ENCODE measurements around the gene GALC.
A peak's percentile ranks its signal among the peaks of the same experiment; 100 is the strongest.

The GALC gene

DNA sequence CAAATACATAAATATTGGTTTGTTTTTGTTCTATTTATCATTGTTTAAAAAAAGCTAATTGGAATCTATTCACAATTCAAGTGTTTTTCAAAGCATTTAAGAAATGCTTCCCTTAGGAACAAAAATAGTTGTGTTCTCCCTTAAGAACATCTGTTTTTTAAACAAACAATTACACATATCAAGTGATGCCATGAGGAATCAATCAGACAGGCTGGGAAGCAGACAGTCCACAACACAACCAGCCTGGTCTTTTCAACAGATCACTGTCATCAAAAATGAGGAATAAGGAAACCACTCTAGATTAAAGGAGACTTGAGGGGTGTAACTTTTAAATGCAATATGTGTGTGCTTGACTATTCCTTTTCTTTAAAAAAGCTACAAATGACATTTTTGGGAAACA lies 25.5 kb downstream of the GALC start:
- Histone ChIP-seq H3K9me3 (ENCODE audit: control insufficient read depth in 5 of 5, low read length in 5 of 5) (no peaks in the 10 kb centered on the region), H3K27ac (ENCODE audit: low read depth, low read length) (no peak overlapping the region), H3K36me3 (ENCODE audit: control insufficient read depth in 5 of 5, insufficient read depth in 5 of 5, low read length in 5 of 5) (peaks cover 13 to 44% (median 21%) of the 10 kb centered on the region in 5 donors), H3K4me1 (ENCODE audit: control insufficient read depth in 5 of 5, insufficient read depth in 5 of 5, low read length in 5 of 5) (no peaks in the 10 kb centered on the region), H3K27me3 (ENCODE audit: control insufficient read depth in 5 of 5, insufficient read depth in 4 of 5, low read length in 5 of 5) (no peaks in the 10 kb centered on the region), H3K4me3 (ENCODE audit: low read depth in 1 of 5, low read length in 5 of 5) (no peak overlapping the region), H3K9ac (ENCODE audit: low read length in 5 of 5) (no peak overlapping the region)

DNA sequence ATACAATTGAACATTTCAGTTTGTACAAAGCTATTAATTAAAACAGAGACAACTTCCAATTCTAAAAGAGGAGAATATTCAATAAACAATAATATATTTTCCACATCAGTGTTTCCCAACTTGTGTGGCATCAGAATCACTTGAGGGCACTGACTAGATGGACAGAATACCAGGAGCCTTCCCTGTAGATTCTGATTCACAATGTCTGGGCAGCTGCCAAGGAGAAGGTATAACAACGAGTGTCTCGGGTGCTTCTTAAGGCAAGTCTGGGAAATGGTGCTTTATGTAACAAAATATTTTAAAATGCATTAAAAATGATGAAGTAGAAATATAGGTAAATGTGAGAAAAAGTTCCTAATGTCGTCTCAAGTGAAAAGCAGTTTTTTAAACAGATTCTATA lies 26.2 kb downstream of the GALC start:
- no peaks in the 10 kb centered on the region for H3K27me3 ChIP-seq (ENCODE audit: control insufficient read depth in 5 of 5, insufficient read depth in 4 of 5, low read length in 5 of 5)
- no peaks in the 10 kb centered on the region for H3K4me1 ChIP-seq (ENCODE audit: control insufficient read depth in 5 of 5, insufficient read depth in 5 of 5, low read length in 5 of 5)
- peak overlapping the region in 1 of 5 donors; percentile 11 for H3K9ac ChIP-seq (ENCODE audit: low read length in 5 of 5)
- no peaks in the 10 kb centered on the region for H3K9me3 ChIP-seq (ENCODE audit: control insufficient read depth in 5 of 5, low read length in 5 of 5)
- H3K4me3 ChIP-seq (ENCODE audit: low read depth in 1 of 5, low read length in 5 of 5): no peak overlapping the region
- H3K36me3 ChIP-seq (ENCODE audit: control insufficient read depth in 5 of 5, insufficient read depth in 5 of 5, low read length in 5 of 5): peaks cover 20 to 40% (median 27%) of the 10 kb centered on the region in 5 donors
- H3K27ac ChIP-seq (ENCODE audit: low read depth, low read length): no peak overlapping the region

DNA sequence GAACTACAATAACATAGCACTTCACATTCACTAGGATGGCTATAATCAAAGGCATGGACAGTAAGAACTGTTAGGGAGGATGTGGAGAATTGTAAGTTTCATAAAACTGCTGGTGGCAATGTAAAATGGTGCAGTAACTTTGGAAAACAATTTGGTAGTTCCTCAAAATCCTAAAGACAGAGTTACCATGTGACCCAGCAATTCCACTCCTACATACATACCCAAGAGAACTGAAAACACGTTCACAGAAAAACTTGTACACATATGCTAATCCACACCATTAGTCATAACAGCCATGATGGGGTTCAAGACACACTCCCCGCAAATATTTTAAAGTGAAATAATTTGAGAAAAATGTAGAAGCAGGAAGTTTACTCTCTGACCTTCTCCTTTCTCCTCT lies 31.7 kb downstream of the GALC start:
- Histone ChIP-seq H3K36me3 (ENCODE audit: control insufficient read depth in 5 of 5, insufficient read depth in 5 of 5, low read length in 5 of 5) (peaks cover 21 to 44% (median 27%) of the 10 kb centered on the region in 5 donors), H3K4me3 (ENCODE audit: low read depth in 1 of 5, low read length in 5 of 5) (no peak overlapping the region), H3K4me1 (ENCODE audit: control insufficient read depth in 5 of 5, insufficient read depth in 5 of 5, low read length in 5 of 5) (peaks cover 0 to 3% (median 0%) of the 10 kb centered on the region in 5 donors), H3K9me3 (ENCODE audit: control insufficient read depth in 5 of 5, low read length in 5 of 5) (no peaks in the 10 kb centered on the region), H3K9ac (ENCODE audit: low read length in 5 of 5) (no peak overlapping the region), H3K27me3 (ENCODE audit: control insufficient read depth in 5 of 5, insufficient read depth in 4 of 5, low read length in 5 of 5) (no peaks in the 10 kb centered on the region), H3K27ac (ENCODE audit: low read depth, low read length) (no peak overlapping the region)

DNA sequence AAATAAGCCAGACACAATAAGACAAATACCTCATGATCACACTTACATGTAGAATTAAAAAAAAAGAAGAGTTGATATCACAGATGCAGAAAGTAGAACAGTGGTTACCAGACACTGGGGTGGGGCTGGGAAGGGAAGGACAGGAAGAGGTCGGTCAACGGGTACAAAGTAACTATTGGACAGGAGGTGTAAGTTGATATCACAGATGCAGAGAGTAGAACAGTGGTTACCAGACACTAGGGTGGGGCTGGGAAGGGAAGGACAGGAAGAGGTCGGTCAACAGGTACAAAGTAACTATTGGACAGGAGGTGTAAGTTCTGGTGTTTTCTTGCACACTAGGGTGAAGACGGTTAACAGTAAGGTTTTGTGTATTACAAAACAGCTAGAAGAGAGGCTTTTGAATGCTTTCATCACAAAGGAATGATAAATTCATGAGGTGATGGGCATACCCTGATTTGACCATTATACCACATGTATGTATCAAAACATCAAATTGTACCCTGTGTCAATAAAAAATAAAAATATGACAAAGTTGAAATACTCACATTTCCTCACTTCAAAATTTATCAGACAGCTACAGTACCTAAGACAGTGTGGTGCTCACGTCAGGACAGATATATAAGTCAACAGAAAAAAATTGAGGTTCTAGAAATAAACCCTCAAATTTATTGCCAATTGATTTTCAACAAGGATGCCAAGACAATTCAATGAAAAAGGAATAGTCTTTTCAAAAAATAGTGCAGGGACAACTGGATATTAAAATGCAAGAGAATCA lies 32.8 kb downstream of the GALC start:
- no peak overlapping the region for H3K4me3 ChIP-seq (ENCODE audit: low read depth in 1 of 5, low read length in 5 of 5)
- H3K9me3 ChIP-seq (ENCODE audit: control insufficient read depth in 5 of 5, low read length in 5 of 5): no peaks in the 10 kb centered on the region
- H3K9ac ChIP-seq (ENCODE audit: low read length in 5 of 5): no peak overlapping the region
- peaks cover 19 to 45% (median 29%) of the 10 kb centered on the region in 5 donors for H3K36me3 ChIP-seq (ENCODE audit: control insufficient read depth in 5 of 5, insufficient read depth in 5 of 5, low read length in 5 of 5)
- peaks cover 0 to 3% (median 0%) of the 10 kb centered on the region in 5 donors for H3K4me1 ChIP-seq (ENCODE audit: control insufficient read depth in 5 of 5, insufficient read depth in 5 of 5, low read length in 5 of 5)
- H3K27me3 ChIP-seq (ENCODE audit: control insufficient read depth in 5 of 5, insufficient read depth in 4 of 5, low read length in 5 of 5): no peaks in the 10 kb centered on the region
- no peak overlapping the region for H3K27ac ChIP-seq (ENCODE audit: low read depth, low read length)

DNA sequence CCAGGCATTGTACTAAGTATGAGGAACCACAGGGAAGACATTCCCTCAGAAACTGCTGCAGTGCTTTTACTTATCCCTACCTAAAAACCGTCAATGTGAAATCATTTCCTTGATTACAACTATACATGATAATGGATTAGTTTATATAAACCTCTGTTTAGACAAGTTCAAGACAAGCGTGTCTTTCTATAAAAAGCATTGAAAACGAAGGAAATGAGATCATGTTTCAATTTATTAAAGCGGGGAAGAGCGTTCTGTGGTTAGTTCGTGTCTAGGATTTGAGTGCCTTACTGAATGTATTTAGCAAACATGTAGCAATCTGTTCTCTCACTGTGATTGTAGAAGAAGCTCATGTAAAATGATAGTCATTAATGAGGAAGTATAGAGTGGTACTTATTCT lies 37.5 kb downstream of the GALC start:
- Histone ChIP-seq H3K4me1 (ENCODE audit: control insufficient read depth in 5 of 5, insufficient read depth in 5 of 5, low read length in 5 of 5) (peaks cover 0 to 3% (median 0%) of the 10 kb centered on the region in 5 donors), H3K36me3 (ENCODE audit: control insufficient read depth in 5 of 5, insufficient read depth in 5 of 5, low read length in 5 of 5) (peaks cover 6 to 26% (median 8%) of the 10 kb centered on the region in 5 donors), H3K9me3 (ENCODE audit: control insufficient read depth in 5 of 5, low read length in 5 of 5) (no peaks in the 10 kb centered on the region), H3K27me3 (ENCODE audit: control insufficient read depth in 5 of 5, insufficient read depth in 4 of 5, low read length in 5 of 5) (no peaks in the 10 kb centered on the region), H3K9ac (ENCODE audit: low read length in 5 of 5) (peak overlapping the region in 1 of 5 donors; percentile 11), H3K4me3 (ENCODE audit: low read depth in 1 of 5, low read length in 5 of 5) (no peak overlapping the region), H3K27ac (ENCODE audit: low read depth, low read length) (no peak overlapping the region)

DNA sequence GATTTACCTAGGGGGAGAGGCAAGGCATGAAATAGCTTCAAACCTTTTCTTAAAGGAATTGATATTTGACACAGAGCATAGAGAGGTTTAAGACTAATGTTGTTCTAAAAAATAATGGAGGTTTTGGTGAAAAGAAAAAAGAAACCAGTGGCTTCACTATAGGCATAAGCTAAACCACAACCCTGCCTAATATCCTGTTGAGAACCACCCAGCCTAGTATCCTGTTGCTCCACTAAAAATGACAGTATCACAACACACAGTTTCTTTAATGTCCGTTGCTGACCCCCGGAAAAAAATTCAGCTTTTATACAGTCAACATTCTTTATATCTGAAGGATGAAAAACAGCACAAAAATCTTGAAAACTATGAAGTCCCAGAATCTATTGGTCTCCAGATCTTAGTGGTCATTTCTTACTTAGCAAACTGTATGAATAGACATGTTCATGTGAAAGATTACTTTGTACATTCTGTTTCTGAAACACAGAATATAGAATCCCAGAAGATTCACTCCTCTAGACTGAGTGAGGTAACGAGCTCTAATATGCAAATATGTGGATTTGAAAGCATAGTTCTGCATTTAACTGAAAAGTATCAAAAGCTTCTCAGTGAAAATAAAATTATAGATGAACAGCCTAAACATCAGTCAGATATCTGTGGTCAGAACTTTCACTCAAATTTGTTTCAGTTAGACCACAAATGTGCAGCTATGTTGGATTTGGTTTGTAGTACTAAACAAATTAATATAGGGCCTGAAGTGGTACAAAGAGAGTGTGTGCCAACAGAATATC lies 40.5 kb downstream of the GALC start:
- Histone ChIP-seq H3K36me3 (ENCODE audit: control insufficient read depth in 5 of 5, insufficient read depth in 5 of 5, low read length in 5 of 5) (peaks cover 10 to 40% (median 19%) of the 10 kb centered on the region in 5 donors), H3K4me1 (ENCODE audit: control insufficient read depth in 5 of 5, insufficient read depth in 5 of 5, low read length in 5 of 5) (no peaks in the 10 kb centered on the region), H3K27me3 (ENCODE audit: control insufficient read depth in 5 of 5, insufficient read depth in 4 of 5, low read length in 5 of 5) (no peaks in the 10 kb centered on the region), H3K27ac (ENCODE audit: low read depth, low read length) (no peak overlapping the region), H3K9ac (ENCODE audit: low read length in 5 of 5) (peak overlapping the region in 1 of 5 donors; percentile 11), H3K9me3 (ENCODE audit: control insufficient read depth in 5 of 5, low read length in 5 of 5) (no peaks in the 10 kb centered on the region), H3K4me3 (ENCODE audit: low read depth in 1 of 5, low read length in 5 of 5) (no peak overlapping the region)

DNA sequence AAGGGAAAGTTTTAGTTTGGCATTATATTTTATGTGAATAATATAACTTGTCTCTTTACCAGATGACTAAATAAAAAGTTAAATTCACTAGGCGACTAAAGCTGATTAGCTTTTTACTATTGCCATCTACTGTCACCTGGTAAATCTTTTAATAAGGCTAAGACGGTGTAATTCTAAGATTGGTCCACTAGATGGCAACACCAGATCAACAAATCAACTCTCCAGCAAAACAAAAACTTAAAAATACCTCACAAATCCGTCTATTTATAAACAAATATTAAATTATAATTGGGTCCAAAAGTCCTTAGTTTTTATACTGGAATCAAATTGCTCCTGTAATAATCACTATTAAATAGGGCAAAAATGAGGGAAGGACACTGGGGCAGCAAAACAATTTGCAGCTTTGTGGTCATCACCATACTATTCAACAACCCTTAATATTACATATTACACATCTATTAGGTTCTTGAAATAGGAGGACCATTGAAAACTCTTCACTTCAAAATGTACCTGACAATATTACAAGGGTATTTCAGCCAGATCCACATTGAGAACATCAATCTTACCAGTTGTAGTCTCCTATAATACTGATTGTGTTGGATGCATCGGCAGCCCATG lies 47.9 kb downstream of the GALC start:
- H3K27ac ChIP-seq (ENCODE audit: low read depth, low read length): no peak overlapping the region
- no peaks in the 10 kb centered on the region for H3K27me3 ChIP-seq (ENCODE audit: control insufficient read depth in 5 of 5, insufficient read depth in 4 of 5, low read length in 5 of 5)
- H3K4me1 ChIP-seq (ENCODE audit: control insufficient read depth in 5 of 5, insufficient read depth in 5 of 5, low read length in 5 of 5): no peaks in the 10 kb centered on the region
- peaks cover 33 to 62% (median 51%) of the 10 kb centered on the region in 5 donors for H3K36me3 ChIP-seq (ENCODE audit: control insufficient read depth in 5 of 5, insufficient read depth in 5 of 5, low read length in 5 of 5)
- no peak overlapping the region for H3K9ac ChIP-seq (ENCODE audit: low read length in 5 of 5)
- no peaks in the 10 kb centered on the region for H3K9me3 ChIP-seq (ENCODE audit: control insufficient read depth in 5 of 5, low read length in 5 of 5)
- H3K4me3 ChIP-seq (ENCODE audit: low read depth in 1 of 5, low read length in 5 of 5): no peak overlapping the region

DNA sequence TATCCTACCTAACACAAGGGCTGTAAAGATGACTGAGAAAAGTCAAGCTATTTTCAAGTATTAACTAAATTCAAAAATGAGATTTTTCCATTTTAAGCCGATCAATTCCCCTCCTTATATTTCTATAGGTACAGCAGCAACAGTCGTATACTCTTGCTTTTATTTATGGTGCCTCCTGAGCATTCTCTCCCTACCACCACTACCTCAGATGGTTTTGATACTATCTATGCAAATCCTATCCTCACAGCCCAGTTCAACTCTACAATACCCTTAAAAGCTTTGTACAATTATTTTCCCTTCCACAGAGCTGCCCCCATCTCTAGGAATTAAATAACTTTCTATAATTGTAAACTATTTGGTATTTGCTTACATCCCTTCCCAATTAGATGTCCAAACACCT lies 52.1 kb downstream of the GALC start:
- H3K27ac ChIP-seq (ENCODE audit: low read depth, low read length): no peak overlapping the region
- no peak overlapping the region for H3K9ac ChIP-seq (ENCODE audit: low read length in 5 of 5)
- peaks cover 23 to 51% (median 33%) of the 10 kb centered on the region in 5 donors for H3K36me3 ChIP-seq (ENCODE audit: control insufficient read depth in 5 of 5, insufficient read depth in 5 of 5, low read length in 5 of 5)
- no peaks in the 10 kb centered on the region for H3K9me3 ChIP-seq (ENCODE audit: control insufficient read depth in 5 of 5, low read length in 5 of 5)
- no peaks in the 10 kb centered on the region for H3K4me1 ChIP-seq (ENCODE audit: control insufficient read depth in 5 of 5, insufficient read depth in 5 of 5, low read length in 5 of 5)
- H3K27me3 ChIP-seq (ENCODE audit: control insufficient read depth in 5 of 5, insufficient read depth in 4 of 5, low read length in 5 of 5): no peaks in the 10 kb centered on the region
- H3K4me3 ChIP-seq (ENCODE audit: low read depth in 1 of 5, low read length in 5 of 5): no peak overlapping the region

DNA sequence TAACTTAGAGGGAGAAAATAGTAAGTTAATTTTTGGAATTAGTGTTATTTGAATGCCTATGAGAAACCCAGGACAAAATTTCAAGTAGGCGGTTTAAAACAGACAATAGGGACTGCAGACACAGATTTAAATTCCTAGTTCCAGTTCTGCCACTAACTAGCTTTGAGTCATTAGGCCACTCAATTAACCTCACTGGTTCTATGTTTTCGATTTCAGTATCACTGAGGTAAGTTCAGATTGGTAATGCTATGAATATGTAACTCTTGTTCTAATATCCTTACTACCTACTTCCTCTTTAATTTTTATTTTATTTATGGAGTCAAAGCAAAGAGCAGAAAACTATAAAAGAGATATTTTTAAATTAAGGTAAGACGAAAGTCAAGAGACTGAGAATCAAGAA lies 52.6 kb downstream of the GALC start:
- Histone ChIP-seq H3K4me1 (ENCODE audit: control insufficient read depth in 5 of 5, insufficient read depth in 5 of 5, low read length in 5 of 5) (no peaks in the 10 kb centered on the region), H3K36me3 (ENCODE audit: control insufficient read depth in 5 of 5, insufficient read depth in 5 of 5, low read length in 5 of 5) (peaks cover 23 to 55% (median 34%) of the 10 kb centered on the region in 5 donors), H3K4me3 (ENCODE audit: low read depth in 1 of 5, low read length in 5 of 5) (no peak overlapping the region), H3K27me3 (ENCODE audit: control insufficient read depth in 5 of 5, insufficient read depth in 4 of 5, low read length in 5 of 5) (no peaks in the 10 kb centered on the region), H3K27ac (ENCODE audit: low read depth, low read length) (no peak overlapping the region), H3K9me3 (ENCODE audit: control insufficient read depth in 5 of 5, low read length in 5 of 5) (no peaks in the 10 kb centered on the region), H3K9ac (ENCODE audit: low read length in 5 of 5) (no peak overlapping the region)

DNA sequence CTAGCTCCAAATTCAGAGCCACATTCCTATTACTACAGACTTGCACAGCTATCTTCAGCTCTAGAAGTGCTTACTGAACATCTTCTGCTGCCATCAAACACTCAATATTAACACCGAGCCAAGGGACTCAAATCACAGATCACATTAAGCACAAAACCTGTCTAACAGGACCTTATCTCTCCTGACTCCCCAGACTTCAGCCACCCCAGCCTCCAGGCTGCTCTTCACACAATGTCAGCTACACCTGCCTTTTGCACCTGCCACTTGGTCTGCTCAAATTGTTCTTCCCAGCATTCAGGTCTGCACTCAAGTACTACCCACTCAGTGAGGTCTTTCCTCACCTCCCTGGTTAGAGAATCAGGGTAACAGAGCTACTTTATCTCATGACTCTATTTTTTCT lies 57.1 kb downstream of the GALC start:
- Histone ChIP-seq H3K9ac (ENCODE audit: low read length in 5 of 5) (no peak overlapping the region), H3K4me1 (ENCODE audit: control insufficient read depth in 5 of 5, insufficient read depth in 5 of 5, low read length in 5 of 5) (no peaks in the 10 kb centered on the region), H3K9me3 (ENCODE audit: control insufficient read depth in 5 of 5, low read length in 5 of 5) (no peaks in the 10 kb centered on the region), H3K4me3 (ENCODE audit: low read depth in 1 of 5, low read length in 5 of 5) (no peak overlapping the region), H3K27ac (ENCODE audit: low read depth, low read length) (no peak overlapping the region), H3K36me3 (ENCODE audit: control insufficient read depth in 5 of 5, insufficient read depth in 5 of 5, low read length in 5 of 5) (peaks cover 21 to 40% (median 30%) of the 10 kb centered on the region in 5 donors), H3K27me3 (ENCODE audit: control insufficient read depth in 5 of 5, insufficient read depth in 4 of 5, low read length in 5 of 5) (no peaks in the 10 kb centered on the region)

Data from subcutaneous abdominal adipose tissue (tissue), 5 donors.